Stimulated activated CD4-positive, alpha-beta T cell treated with anti-CD3 and anti-CD28 coated beads, Interleukin-12 subunit alpha, Interleukin-12 subunit beta, amount 100 ng/mL, for 48 hours (primary cell): ENCODE measurements around the gene SRCIN1.

Source experiments
- DNase-seq, 3 donors: peaks; one replicate each; pipeline ENCODE4 v3.0.0-alpha.2; 2020; ENCODE audit warnings: low read depth in 2 of 3, low spot score in 1 of 3

Gene SRCIN1

DNA sequence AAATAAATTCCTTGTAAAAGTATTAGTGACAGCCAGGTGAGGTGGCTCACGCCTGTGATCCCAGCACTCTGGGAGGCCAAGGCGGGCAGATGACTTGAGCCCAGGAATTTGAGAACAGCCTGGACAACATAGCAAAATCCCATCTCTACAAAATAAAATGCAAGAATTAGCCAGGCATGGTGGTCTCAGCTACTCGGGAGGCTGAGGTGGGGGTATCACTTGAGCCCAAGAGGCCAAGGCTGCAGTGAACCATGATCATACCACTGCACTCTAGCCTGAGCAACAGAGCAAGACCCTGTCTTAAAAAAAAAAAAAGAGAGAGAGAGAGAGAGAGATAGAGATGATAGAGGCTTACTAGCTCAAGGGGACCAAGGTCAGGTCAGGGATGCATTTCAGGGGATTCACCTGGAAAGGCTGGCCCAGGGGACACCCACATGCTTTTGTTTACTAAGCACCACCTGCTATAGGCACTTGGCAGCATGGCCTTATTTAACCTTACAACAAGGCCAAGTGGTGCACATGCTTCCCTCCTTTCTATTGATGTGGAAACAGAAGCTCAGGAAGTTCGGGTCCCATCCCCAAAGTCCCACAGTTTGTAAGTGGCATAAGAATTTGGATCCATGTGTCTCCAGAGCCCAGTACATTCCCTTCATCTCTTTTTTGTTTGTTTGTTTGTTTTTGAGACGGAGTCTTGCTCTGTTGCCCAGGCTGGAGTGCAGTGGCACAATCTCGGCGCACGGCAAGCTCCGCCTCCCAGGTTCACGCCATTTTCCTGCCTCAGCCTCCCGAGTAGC lies 12.4 kb upstream of the SRCIN1 start:
- DNase-seq: no peak

- no peak for DNase-seq
Measured at GRCh38 chr17:38617074-38617860, 11.5 kb upstream of the SRCIN1 start.

DNA sequence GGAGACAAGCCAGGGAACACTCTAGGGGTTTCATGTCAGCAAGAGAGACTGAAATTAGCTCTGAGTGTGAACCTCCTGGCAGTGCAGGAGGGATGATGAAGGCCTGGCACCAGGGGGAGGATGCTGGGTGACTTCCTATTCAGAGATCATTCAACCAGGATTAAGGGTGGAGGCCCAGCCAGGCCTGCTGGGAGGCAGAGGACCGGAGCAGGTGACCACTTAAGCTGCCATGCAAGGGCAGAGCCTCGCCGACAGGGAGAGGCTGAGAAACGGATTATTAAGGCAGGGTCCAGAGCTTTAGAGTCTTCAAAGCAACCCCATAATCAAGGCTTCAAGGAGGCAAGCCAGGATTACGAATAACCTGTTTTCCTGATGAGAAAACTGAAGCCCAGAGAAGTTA lies 10.6 kb upstream of the SRCIN1 start:
- DNase-seq: no peak

- DNase-seq: no peak
Measured at GRCh38 chr17:38613981-38614779, 8.4 kb upstream of the SRCIN1 start.

- no peak for DNase-seq
Measured at GRCh38 chr17:38613525-38613980, 7.8 kb upstream of the SRCIN1 start.

DNA sequence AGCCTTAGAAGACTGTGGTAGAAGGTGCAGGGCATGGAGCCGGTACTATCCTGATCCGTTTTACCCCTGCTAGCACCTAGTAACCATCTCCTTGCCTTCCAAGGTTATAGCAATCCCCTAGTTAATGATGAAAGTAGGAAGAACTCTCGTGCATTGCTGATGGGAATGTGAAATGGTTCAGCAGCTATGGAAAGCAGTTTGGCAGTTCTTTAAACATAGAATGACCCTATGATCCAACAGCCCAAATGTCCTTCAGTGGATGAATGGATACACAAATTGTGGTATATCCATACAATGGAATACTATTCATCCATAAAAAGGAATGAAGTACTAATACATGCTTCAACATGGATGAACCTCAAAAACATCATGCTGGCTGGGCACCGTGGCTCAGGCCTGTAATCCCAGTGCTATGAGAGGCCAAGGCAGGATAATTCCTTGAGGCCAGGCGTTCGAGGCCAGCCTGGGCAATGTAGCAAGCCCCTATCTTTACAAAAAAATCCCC lies 6.2 kb upstream of the SRCIN1 start:
- no peak for DNase-seq

- DNase-seq: no peak
Measured at GRCh38 chr17:38611070-38611786, 5.5 kb upstream of the SRCIN1 start.

GRCh38 chr17:38609280-38610031 lies 3.7 kb upstream of the SRCIN1 start:
- DNase-seq: no peak

GRCh38 chr17:38608648-38609047 lies 2.9 kb upstream of the SRCIN1 start:
- DNase-seq: no peak

GRCh38 chr17:38606646-38607611 lies 1.2 kb upstream of the SRCIN1 start:
- no peak for DNase-seq

GRCh38 chr17:38605411-38605840 lies 326 bp downstream of the SRCIN1 start:
- DNase-seq: no peak

DNA sequence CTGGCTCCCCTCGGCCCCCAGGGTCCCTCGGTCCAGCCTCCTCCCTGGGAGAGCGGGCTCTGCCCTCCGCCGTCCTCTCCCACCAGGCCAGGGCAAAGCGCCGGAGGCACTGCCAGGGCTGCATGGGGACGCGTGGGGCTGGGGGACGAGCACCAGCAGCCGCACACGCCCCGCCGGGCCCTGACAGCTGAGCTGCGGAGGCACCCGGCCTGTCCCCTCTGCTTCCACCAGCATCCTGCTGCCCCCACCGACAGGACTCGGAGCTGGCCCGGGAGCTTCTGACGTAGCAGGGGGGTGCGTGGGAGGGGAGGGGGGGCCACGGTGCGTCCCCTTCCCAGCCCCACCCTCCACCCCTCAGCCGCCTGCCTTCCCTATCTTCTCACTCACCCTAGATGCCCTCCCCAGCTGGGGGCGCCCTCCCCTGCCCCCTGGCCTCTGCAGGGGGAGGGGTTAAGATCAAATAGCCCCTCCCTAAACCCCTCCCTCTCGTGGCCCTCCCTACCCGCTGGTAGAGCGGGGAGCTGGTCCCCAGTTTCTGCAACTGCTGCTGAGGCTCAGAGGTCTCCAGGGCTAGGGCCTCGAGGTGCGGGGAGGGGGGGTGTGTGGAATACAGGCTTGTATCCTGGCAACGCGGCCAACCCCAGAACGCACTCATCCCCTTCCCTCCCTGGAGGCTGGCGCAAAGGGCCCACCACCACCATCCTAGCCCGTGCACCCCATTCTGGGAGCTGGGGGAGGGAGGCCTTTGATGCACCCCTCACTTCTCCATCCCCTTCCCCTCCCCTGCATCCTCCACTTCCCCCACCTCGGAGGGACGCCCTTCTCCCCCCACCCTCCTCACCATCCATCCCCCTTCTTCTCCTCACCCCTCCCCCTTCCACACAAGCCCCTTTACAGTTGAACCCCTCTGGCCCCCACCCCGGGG lies 1.0 kb downstream of the SRCIN1 start:
- DNase-seq: no peak

GRCh38 chr17:38603786-38604478 lies 1.8 kb downstream of the SRCIN1 start:
- no peak for DNase-seq

DNA sequence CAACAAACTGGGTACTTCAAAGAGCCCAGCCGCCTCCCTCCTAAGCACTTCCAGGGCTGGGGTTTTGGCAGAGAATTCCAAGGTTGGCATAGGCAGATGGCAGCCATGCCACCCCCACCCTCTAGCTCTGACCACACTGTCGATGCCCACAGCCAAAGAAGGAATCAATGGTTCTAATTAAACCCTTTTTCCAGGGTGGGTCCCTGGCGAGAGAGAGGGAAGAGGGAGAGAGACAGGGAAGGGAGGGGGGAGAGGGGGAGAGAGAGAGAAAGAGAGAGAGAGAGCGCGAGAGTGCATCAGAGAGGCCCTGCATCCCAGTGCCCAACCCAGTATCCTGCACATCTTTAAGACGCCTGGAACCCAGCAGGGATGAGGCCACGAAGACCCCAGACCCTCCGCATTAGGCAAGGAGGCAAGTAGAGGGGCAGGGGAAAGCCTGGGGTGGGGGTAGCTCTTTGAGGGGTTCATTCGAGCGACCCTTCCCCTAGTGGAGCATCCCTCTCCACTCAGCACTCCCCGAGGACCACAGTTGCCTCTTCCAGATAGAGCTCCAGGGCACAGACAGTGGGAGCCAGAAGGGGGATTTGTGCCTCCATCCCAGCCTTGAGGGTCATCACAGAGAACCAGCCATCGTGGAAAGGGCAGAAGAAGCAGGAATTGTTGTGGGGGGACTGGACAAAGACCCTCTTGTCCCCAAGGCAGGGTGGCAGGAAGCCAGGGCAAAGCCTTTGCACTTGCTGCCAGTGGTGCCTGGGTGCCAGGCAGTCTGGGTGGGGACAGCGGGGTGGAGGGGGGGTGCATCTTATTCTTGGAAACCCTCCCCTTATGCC lies 2.6 kb downstream of the SRCIN1 start:
- no peak for DNase-seq

DNA sequence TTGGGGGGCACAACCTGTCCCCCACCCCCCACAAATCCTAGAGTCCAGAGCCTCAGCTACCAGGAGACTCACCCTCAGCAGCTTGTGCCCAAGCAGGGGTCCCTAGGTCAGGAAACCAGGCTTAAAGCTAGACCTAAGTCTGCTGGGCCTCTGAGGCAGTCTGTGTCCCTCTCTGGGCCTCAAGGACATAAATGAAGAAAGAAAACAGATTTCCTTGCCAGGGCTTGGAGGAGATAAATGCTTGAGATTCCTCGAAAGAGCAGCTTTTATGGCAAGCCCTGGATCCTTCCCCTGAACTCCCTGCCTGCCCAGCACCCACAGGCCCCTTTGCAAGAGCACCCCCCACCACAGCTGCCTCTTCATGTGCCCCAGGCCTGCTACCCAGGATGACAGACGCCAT lies 3.3 kb downstream of the SRCIN1 start:
- no peak for DNase-seq
